H9 (cell line): ENCODE measurements around the gene NCMAP. TPM values are rescaled to one million over a fixed set of nuclear protein-coding genes. Genes with fewer than 3 reads are reported as not detected.

Experiments
- DNase-seq: peaks from one replicate; pipeline ENCODE4 v3.0.0-alpha.2; 2017
- H2AFZ ChIP-seq: one replicate; pipeline ENCODE4 v1.6.1; 2013; ENCODE audit warnings: mild to moderate bottlenecking, low read length, control low read depth, moderate library complexity
- H2AK5ac ChIP-seq: 2 replicates; pipeline ENCODE4 v1.6.1; 2013; ENCODE audit warnings: low read length, control low read depth, mixed read lengths; ENCODE audit not compliant: insufficient read length
- H2BK120ac ChIP-seq: one replicate; pipeline ENCODE4 v1.6.1; 2013; ENCODE audit warnings: low read depth, mild to moderate bottlenecking, low read length, control low read depth, inconsistent platforms; ENCODE audit not compliant: poor library complexity, severe bottlenecking
- H2BK12ac ChIP-seq: 2 replicates; pipeline ENCODE4 v1.6.1; 2013; ENCODE audit warnings: low read length, control low read depth, mixed read lengths, low read depth; ENCODE audit not compliant: insufficient read length
- H2BK15ac ChIP-seq: 2 replicates; pipeline ENCODE4 v1.6.1; 2013; ENCODE audit warnings: low read depth, low read length, control low read depth
- H2BK20ac ChIP-seq: one replicate; pipeline ENCODE4 v1.6.1; 2013; ENCODE audit warnings: low read depth, mild to moderate bottlenecking, low read length, control low read depth, inconsistent platforms; ENCODE audit not compliant: poor library complexity, severe bottlenecking
- H2BK5ac ChIP-seq: 2 replicates; pipeline ENCODE4 v1.6.1; 2013; ENCODE audit warnings: low read length, control low read depth, mixed read lengths; ENCODE audit not compliant: insufficient read length
- H3K14ac ChIP-seq: 2 replicates; pipeline ENCODE4 v1.6.1; 2013; ENCODE audit warnings: low read length, control low read depth; ENCODE audit not compliant: insufficient read depth
- H3K18ac ChIP-seq: 2 replicates; pipeline ENCODE4 v1.6.1; 2013; ENCODE audit warnings: low read depth, mild to moderate bottlenecking, mixed read lengths, low read length, control low read depth; ENCODE audit not compliant: insufficient read length
- H3K23ac ChIP-seq: 2 replicates; pipeline ENCODE4 v1.6.1; 2013; ENCODE audit warnings: low read length, control low read depth, mixed read lengths, low read depth; ENCODE audit not compliant: insufficient read length
- H3K23me2 ChIP-seq: 2 replicates; pipeline ENCODE4 v1.6.1; 2013; ENCODE audit warnings: low read depth, mild to moderate bottlenecking, mixed read lengths, low read length, control low read depth; ENCODE audit not compliant: insufficient read length, poor library complexity, severe bottlenecking
- H3K27ac ChIP-seq: 2 replicates; pipeline ENCODE4 v1.5.1; 2013; ENCODE audit warnings: low read length, control low read depth, mixed read lengths, low read depth; ENCODE audit not compliant: insufficient read length
- H3K27me3 ChIP-seq: 2 replicates; pipeline ENCODE4 v1.6.1; 2013; ENCODE audit warnings: low read length, control low read depth, inconsistent platforms; ENCODE audit not compliant: insufficient read depth
- H3K4ac ChIP-seq: 2 replicates; pipeline ENCODE4 v1.6.1; 2013; ENCODE audit warnings: low read depth, mild to moderate bottlenecking, control low read depth, inconsistent platforms, low read length, moderate library complexity
- H3K4me1 ChIP-seq: 2 replicates; pipeline ENCODE4 v1.6.1; 2013; ENCODE audit warnings: low read length, control low read depth, inconsistent platforms; ENCODE audit not compliant: insufficient read depth
- H3K4me2 ChIP-seq: 2 replicates; pipeline ENCODE4 v1.6.1; 2013; ENCODE audit warnings: low read length, control low read depth, mixed read lengths; ENCODE audit not compliant: insufficient read length, insufficient read depth
- H3K56ac ChIP-seq: 2 replicates; pipeline ENCODE4 v1.6.1; 2013; ENCODE audit warnings: low read depth, mild to moderate bottlenecking, mixed read lengths, low read length, control low read depth; ENCODE audit not compliant: insufficient read length
- H3K79me1 ChIP-seq: 2 replicates; pipeline ENCODE4 v1.6.1; 2013; ENCODE audit warnings: low read depth, mild to moderate bottlenecking, moderate library complexity, low read length, control low read depth, inconsistent platforms; ENCODE audit not compliant: insufficient read depth, poor library complexity, severe bottlenecking
- H3K79me2 ChIP-seq: 2 replicates; pipeline ENCODE4 v1.6.1; 2013; ENCODE audit warnings: low read length, control low read depth, inconsistent platforms; ENCODE audit not compliant: insufficient read depth
- H3K9ac ChIP-seq: 2 replicates; pipeline ENCODE4 v1.6.1; 2013; ENCODE audit warnings: low read length, control low read depth, mixed read lengths; ENCODE audit not compliant: insufficient read length; ENCODE audit errors: extremely low read depth
- H3K9me3 ChIP-seq: one replicate; pipeline ENCODE4 v1.6.1; 2013; ENCODE audit warnings: low read depth, low read length, inconsistent platforms; ENCODE audit not compliant: control insufficient read depth
- H3T11ph ChIP-seq: one replicate; pipeline ENCODE4 v1.6.1; 2013; ENCODE audit warnings: mild to moderate bottlenecking, low read length, control low read depth, inconsistent platforms
- H4K20me1 ChIP-seq: one replicate; pipeline ENCODE4 v1.6.1; 2013; ENCODE audit not compliant: control insufficient read depth, insufficient read length, insufficient read depth
- H4K5ac ChIP-seq: 2 replicates; pipeline ENCODE4 v1.6.1; 2013; ENCODE audit warnings: low read depth, mild to moderate bottlenecking, mixed read lengths, low read length, control low read depth; ENCODE audit not compliant: insufficient read length
- H4K8ac ChIP-seq: replicated peaks from 2 replicates; pipeline ENCODE4 v1.6.1; 2013; ENCODE audit warnings: low read length, control low read depth, mixed read lengths, low read depth; ENCODE audit not compliant: insufficient read length
- H4K91ac ChIP-seq: 2 replicates; pipeline ENCODE4 v1.6.1; 2013; ENCODE audit warnings: low read depth, mild to moderate bottlenecking, moderate library complexity, mixed read lengths, low read length, control low read depth; ENCODE audit not compliant: insufficient read length
- H3K27ac Mint-ChIP-seq, 3 experiments: 2 replicates in 2 of 3; 3 replicates in 1 of 3; pipeline ENCODE4 v1.8.0; 2020 to 2021; ENCODE audit warnings: mixed read lengths in 3 of 3, mild to moderate bottlenecking in 1 of 3, moderate library complexity in 1 of 3
- H3K27me3 Mint-ChIP-seq: 2 replicates; pipeline ENCODE4 v1.8.0; 2021; ENCODE audit warnings: low read depth, mild to moderate bottlenecking, moderate library complexity, mixed read lengths
- H3K36me3 Mint-ChIP-seq, 3 experiments: 2 replicates in 2 of 3; 3 replicates in 1 of 3; pipeline ENCODE4 v1.8.0; 2020 to 2021; ENCODE audit warnings: low read depth in 3 of 3, mixed read lengths in 3 of 3; ENCODE audit not compliant: insufficient read depth in 1 of 3
- H3K4me1 Mint-ChIP-seq, 2 experiments: 2 replicates each; pipeline ENCODE4 v1.8.0; 2020; ENCODE audit warnings: mixed read lengths in 2 of 2
- H3K4me3 Mint-ChIP-seq, 2 experiments: 2 replicates in 1 of 2; 3 replicates in 1 of 2; pipeline ENCODE4 v1.8.0; 2020 to 2021; ENCODE audit warnings: mild to moderate bottlenecking in 2 of 2, mixed read lengths in 2 of 2, moderate library complexity in 1 of 2
- H3K9me3 Mint-ChIP-seq, 2 experiments: 2 replicates in 1 of 2; 3 replicates in 1 of 2; pipeline ENCODE4 v1.8.0; 2020; ENCODE audit warnings: mild to moderate bottlenecking in 2 of 2, mixed read lengths in 2 of 2, moderate library complexity in 1 of 2
- CTCF ChIP-seq: fragments of 200-600 bp; sonication (generic); conservative IDR thresholded peaks from 3 replicates; pipeline ENCODE4 v1.8.0; 2021; ENCODE audit warnings: antibody characterized with exemption, mild to moderate bottlenecking
- WGBS: extraction: QIAGEN DNeasy Blood & Tissue Kit; methylation state at CpG from one replicate; pipeline ENCODE4 v1.1.7; 2013; ENCODE audit warnings: missing lambda C conversion rate, low lambda C conversion rate, mixed read lengths; ENCODE audit not compliant: insufficient read length; ENCODE audit errors: extremely low coverage; 5-methylcytosine and 5-hydroxymethylcytosine counted together
- total RNA-seq: library from RNA; stranded (reverse); gene quantifications from 2 replicates; pipeline ENCODE4 v1.2.1, GENCODE V29; 2021

NCMAP gene
- total RNA-seq, 1 experiment from 2014 or later, result 0.35 TPM

- no peak overlapping the region for H2AK5ac ChIP-seq
- no peak overlapping the region for H3K27ac Mint-ChIP-seq
- H3K4me1 ChIP-seq, result no peaks in the 10 kb centered on the region; the same call in 1 of the 2 replicates
- peaks cover 17 to 27% of the 10 kb centered on the region in 2 experiments for H3K4me1 Mint-ChIP-seq
- peaks cover 4 to 46% (median 15%) of the 10 kb centered on the region in 3 experiments; a peak in 6 of 7 replicates for H3K36me3 Mint-ChIP-seq
- no peak overlapping the region for H2BK15ac ChIP-seq
- H4K20me1 ChIP-seq, result no peaks in the 10 kb centered on the region
- no peak overlapping the region for H4K5ac ChIP-seq
- no peak overlapping the region for H3K9ac ChIP-seq
- H3K27me3 ChIP-seq, result no peaks in the 10 kb centered on the region
- H3K23me2 ChIP-seq, result no peaks in the 10 kb centered on the region
- H3K23ac ChIP-seq, result no peak overlapping the region
- no peak overlapping the region for H2BK20ac ChIP-seq
- H4K8ac ChIP-seq, result no peak overlapping the region
- no peak overlapping the region for H3T11ph ChIP-seq
- WGBS, result no CpG with 5 or more reads among the region's 8 CpGs
- no peak overlapping the region for H3K4ac ChIP-seq
- DNase-seq, result no peak
- no peak overlapping the region for H3K56ac ChIP-seq
- no peak overlapping the region for H3K4me3 Mint-ChIP-seq
- H2BK12ac ChIP-seq, result no peak overlapping the region
- TF ChIP-seq CTCF, result no peak
- H3K4me2 ChIP-seq, result no peak overlapping the region
- no peaks in the 10 kb centered on the region for H3K79me2 ChIP-seq
- H3K9me3 Mint-ChIP-seq, result no peaks in the 10 kb centered on the region; a peak in 1 of 5 replicates
- H2BK120ac ChIP-seq, result no peak overlapping the region
- no peak overlapping the region for H3K27ac ChIP-seq
- H4K91ac ChIP-seq, result no peak overlapping the region
- no peak overlapping the region for H3K18ac ChIP-seq
- H3K79me1 ChIP-seq, result no peaks in the 10 kb centered on the region
- no peaks in the 10 kb centered on the region for H3K27me3 Mint-ChIP-seq
- H2BK5ac ChIP-seq, result no peak overlapping the region
- no peak overlapping the region for H3K14ac ChIP-seq
- no peaks in the 10 kb centered on the region for H3K9me3 ChIP-seq
- no peak overlapping the region for H2AFZ ChIP-seq
These were observed 20.1 kb upstream of the NCMAP start for GRCh38 chr1:24535778-24536177.
